ENCODE measurements around the gene USP7. TPM values are rescaled to one million over a fixed set of nuclear protein-coding genes. Genes with fewer than 3 reads are reported as not detected.
A peak's percentile ranks its signal among the peaks of the same experiment; 100 is the strongest.
"Not testable (repeated sequence)": the region's sequence is repeated elsewhere in the genome, so short reads cannot be mapped to it uniquely, and the experiment has no call there.

Gene USP7
- total RNA-seq, 1 experiment from 2014 or later: 228 TPM

GRCh38 chr16:8872967-8873865 lies 90.5 kb downstream of the USP7 start:
- no peak for TF ChIP-seq EZH2 (IDR thresholded peaks at IDR 0.05; ENCODE audit: borderline replicate concordance, low read depth, low read length, poor library complexity, severe bottlenecking)
- peak; percentile 31; the same call in 1 of the 2 replicates for TF ChIP-seq CTCF (conservative IDR thresholded peaks at IDR 0.05; ENCODE audit: low read depth, low read length)
- BruUV-seq (replicated peaks): no TSS peak

GRCh38 chr16:8872071-8872470 lies 91.6 kb downstream of the USP7 start:
- DNase-seq (ENCODE audit: low spot score): no peak
- Histone ChIP-seq H3K36me3 (ENCODE audit: insufficient read depth, low read length, poor library complexity, severe bottlenecking) (peaks cover 7% of the 10 kb centered on the region), H3K4me1 (ENCODE audit: insufficient read depth, low read length, poor library complexity, severe bottlenecking) (peaks cover 22% of the 10 kb centered on the region), H3K4me3 (ENCODE audit: low read depth, low read length, poor library complexity, severe bottlenecking) (no peak overlapping the region), H3K27me3 (replicated peaks; ENCODE audit: insufficient read depth, low read depth, low read length, poor library complexity) (no peaks in the 10 kb centered on the region), H3K27ac (ENCODE audit: low read depth, low read length, poor library complexity, severe bottlenecking) (no peak overlapping the region), H3K9me3 (ENCODE audit: low read depth, low read length, poor library complexity, severe bottlenecking) (no peaks in the 10 kb centered on the region)
- TF ChIP-seq EZH2 (IDR thresholded peaks at IDR 0.05; ENCODE audit: borderline replicate concordance, low read depth, low read length, poor library complexity, severe bottlenecking) (no peak), CTCF (conservative IDR thresholded peaks at IDR 0.05; ENCODE audit: low read depth, low read length) (no peak)
- ChIA-PET POLR2A (ENCODE audit: low non-redundant PET) (no interaction called here), CTCF (no interaction called here)
- no TSS peak for BruUV-seq (replicated peaks)
- intact Hi-C loops (cut with micrococcal nuclease; ENCODE audit: unreplicated experiment): no loop called here

More at GRCh38 chr16:8872967-8873865, 90.5 kb downstream of the USP7 start:
- ChIA-PET CTCF (interaction anchor here (0.6 kb wide), 1 partner anchor 10 kb away, joined by 4 read pairs; no protein-coding TSS in a partner anchor), POLR2A (ENCODE audit: low non-redundant PET) (no interaction called here)
- no peaks in the 10 kb centered on the region for H3K36me3 ChIP-seq (ENCODE audit: insufficient read depth, low read length, poor library complexity, severe bottlenecking)
- H3K27ac ChIP-seq (ENCODE audit: low read depth, low read length, poor library complexity, severe bottlenecking): no peak overlapping the region
- no peaks in the 10 kb centered on the region for H3K27me3 ChIP-seq (replicated peaks; ENCODE audit: insufficient read depth, low read depth, low read length, poor library complexity)
- H3K4me1 ChIP-seq (ENCODE audit: insufficient read depth, low read length, poor library complexity, severe bottlenecking): peaks cover 22% of the 10 kb centered on the region
- intact Hi-C loops (cut with micrococcal nuclease; ENCODE audit: unreplicated experiment): no loop called here
- no peak for DNase-seq (ENCODE audit: low spot score)
- H3K9me3 ChIP-seq (ENCODE audit: low read depth, low read length, poor library complexity, severe bottlenecking): no peaks in the 10 kb centered on the region
- H3K4me3 ChIP-seq (ENCODE audit: low read depth, low read length, poor library complexity, severe bottlenecking): no peak overlapping the region

- intact Hi-C loops (cut with micrococcal nuclease; ENCODE audit: unreplicated experiment): loop anchor here (2.0 to 5.0 kb wide), 3 partner anchors 73 to 293 kb away; partner anchors contain the start of genes PMM2 and TMEM186
- DNase-seq (ENCODE audit: low spot score); CTCF ChIA-PET; POLR2A ChIA-PET (ENCODE audit: low non-redundant PET); H3K4me3 ChIP-seq (ENCODE audit: low read depth, low read length, poor library complexity, severe bottlenecking); BruUV-seq (replicated peaks); H3K9me3 ChIP-seq (ENCODE audit: low read depth, low read length, poor library complexity, severe bottlenecking); H3K27me3 ChIP-seq (replicated peaks; ENCODE audit: insufficient read depth, low read depth, low read length, poor library complexity): not testable (repeated sequence)
- Histone ChIP-seq H3K27ac (ENCODE audit: low read depth, low read length, poor library complexity, severe bottlenecking) (peak overlapping the region; percentile 60), H3K4me1 (ENCODE audit: insufficient read depth, low read length, poor library complexity, severe bottlenecking) (peaks cover 37% of the 10 kb centered on the region), H3K36me3 (ENCODE audit: insufficient read depth, low read length, poor library complexity, severe bottlenecking) (peaks cover 10% of the 10 kb centered on the region)
Measured at GRCh38 chr16:8869988-8870241, 93.8 kb downstream of the USP7 start.
